Measurements from ENCODE around the gene COG4. TPM values are rescaled to one million over a fixed set of nuclear protein-coding genes. Genes with fewer than 3 reads are reported as not detected.

Gene COG4
- total RNA-seq, 1 donor from 2014 or later: 48.4 TPM

GRCh38 chr16:70466805-70467076 lies 56.6 kb downstream of the COG4 start:
- Mint-ChIP-seq H3K4me1 (ENCODE audit: low read depth) (no peaks in the 10 kb centered on the region), H3K36me3 (ENCODE audit: low read depth) (peaks cover 4% of the 10 kb centered on the region), H3K27ac (ENCODE audit: unreplicated experiment) (no peak overlapping the region), H3K27me3 (ENCODE audit: low read depth) (no peaks in the 10 kb centered on the region), H3K9me3 (ENCODE audit: low read depth) (no peaks in the 10 kb centered on the region), H3K4me3 (ENCODE audit: unreplicated experiment) (no peak overlapping the region)
- DNase-seq (ENCODE audit: low spot score): no peak
- TF ChIP-seq CTCF (IDR thresholded peaks at IDR 0.05): no peak

- peaks cover 1% of the 10 kb centered on the region for H3K4me1 Mint-ChIP-seq (ENCODE audit: low read depth)
- peaks cover 4% of the 10 kb centered on the region for H3K36me3 Mint-ChIP-seq (ENCODE audit: low read depth)
- no peak for TF ChIP-seq CTCF (IDR thresholded peaks at IDR 0.05)
- H3K4me3 Mint-ChIP-seq (ENCODE audit: unreplicated experiment): no peak overlapping the region
- H3K27ac Mint-ChIP-seq (ENCODE audit: unreplicated experiment): no peak overlapping the region
- H3K9me3 Mint-ChIP-seq (ENCODE audit: low read depth): no peaks in the 10 kb centered on the region
- H3K27me3 Mint-ChIP-seq (ENCODE audit: low read depth): no peaks in the 10 kb centered on the region
- no peak for DNase-seq (ENCODE audit: low spot score)
Measured at GRCh38 chr16:70465999-70466804, 57.2 kb downstream of the COG4 start.

- no peak for TF ChIP-seq CTCF (IDR thresholded peaks at IDR 0.05)
- Mint-ChIP-seq H3K27ac (ENCODE audit: unreplicated experiment) (no peak overlapping the region), H3K9me3 (ENCODE audit: low read depth) (no peaks in the 10 kb centered on the region), H3K36me3 (ENCODE audit: low read depth) (peaks cover 4% of the 10 kb centered on the region), H3K4me1 (ENCODE audit: low read depth) (peaks cover 9% of the 10 kb centered on the region), H3K27me3 (ENCODE audit: low read depth) (no peaks in the 10 kb centered on the region), H3K4me3 (ENCODE audit: unreplicated experiment) (no peak overlapping the region)
- no peak for DNase-seq (ENCODE audit: low spot score)
Measured at GRCh38 chr16:70463235-70463634, 60.1 kb downstream of the COG4 start.

GRCh38 chr16:70460737-70461261 lies 62.6 kb downstream of the COG4 start:
- Mint-ChIP-seq H3K27me3 (ENCODE audit: low read depth) (no peaks in the 10 kb centered on the region), H3K27ac (ENCODE audit: unreplicated experiment) (peak overlapping the region; percentile 74), H3K4me3 (ENCODE audit: unreplicated experiment) (no peak overlapping the region), H3K9me3 (ENCODE audit: low read depth) (no peaks in the 10 kb centered on the region), H3K4me1 (ENCODE audit: low read depth) (peaks cover 9% of the 10 kb centered on the region), H3K36me3 (ENCODE audit: low read depth) (peaks cover 3% of the 10 kb centered on the region)
- TF ChIP-seq CTCF (IDR thresholded peaks at IDR 0.05): no peak
- no peak for DNase-seq (ENCODE audit: low spot score)

- Mint-ChIP-seq H3K27ac (ENCODE audit: unreplicated experiment) (no peak overlapping the region), H3K27me3 (ENCODE audit: low read depth) (no peaks in the 10 kb centered on the region), H3K4me1 (ENCODE audit: low read depth) (peaks cover 21% of the 10 kb centered on the region), H3K36me3 (ENCODE audit: low read depth) (no peaks in the 10 kb centered on the region), H3K4me3 (ENCODE audit: unreplicated experiment) (no peak overlapping the region), H3K9me3 (ENCODE audit: low read depth) (no peaks in the 10 kb centered on the region)
- DNase-seq (ENCODE audit: low spot score): no peak
- no peak for TF ChIP-seq CTCF (IDR thresholded peaks at IDR 0.05)
Measured at GRCh38 chr16:70457446-70458166, 65.7 kb downstream of the COG4 start.

All from chondrocyte (in vitro differentiated cells).